ENCODE measurements around the gene ZFHX3. TPM values are rescaled to one million over a fixed set of nuclear protein-coding genes. Genes with fewer than 3 reads are reported as not detected.

Gene ZFHX3
- polyA plus RNA-seq, 1 experiment = 2.2 TPM

DNA sequence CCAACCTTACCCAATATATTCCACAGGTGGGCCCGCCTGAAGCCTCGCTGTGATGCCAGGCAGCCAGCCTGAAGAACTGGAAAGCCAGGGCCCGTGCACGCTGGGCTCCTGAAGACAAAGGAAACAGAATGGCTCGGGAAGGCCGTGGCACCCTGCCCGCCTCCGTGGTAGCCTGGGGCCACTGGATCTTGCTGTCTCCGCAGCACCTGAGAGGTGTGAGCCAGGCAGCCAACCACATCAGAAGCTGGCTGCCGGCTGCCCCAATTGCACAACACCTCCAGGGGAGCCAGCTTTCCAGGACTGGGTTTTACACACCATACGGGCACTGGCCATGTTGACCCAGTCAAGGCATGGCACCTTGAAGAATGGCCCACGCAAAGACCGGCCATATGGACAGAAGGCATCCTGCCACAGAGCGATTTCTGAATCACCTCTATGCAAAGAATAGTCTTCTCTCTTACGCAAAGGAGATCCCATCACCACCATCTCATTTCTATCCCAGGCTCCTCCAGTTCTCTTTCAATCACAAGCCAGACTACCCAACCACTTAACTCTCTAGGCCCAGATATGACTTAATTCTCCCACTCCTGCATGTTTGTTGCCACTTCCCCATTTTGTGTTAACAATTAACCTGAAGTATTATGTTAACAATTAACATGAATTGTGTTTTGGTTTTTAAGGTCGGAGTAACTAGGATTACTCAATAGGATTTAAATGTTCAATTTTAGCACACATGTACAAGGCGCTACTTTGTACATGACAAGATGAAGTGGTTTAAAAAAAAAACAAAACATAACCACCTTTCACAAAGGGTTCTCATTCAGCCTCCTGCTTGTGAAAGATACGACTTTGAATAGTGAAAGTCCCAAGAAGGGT is 32.1 kb downstream of the ZFHX3 start:
- no peak overlapping the region for H3K4me3 ChIP-seq (ENCODE audit: low read depth, low read length)
- no peaks in the 10 kb centered on the region for H3K36me3 ChIP-seq (ENCODE audit: control insufficient read depth, insufficient read depth, low read length)
- POLR2A ChIA-PET = no interaction called here
- no peak for DNase-seq (ENCODE audit: low read depth)
- CTCF ChIA-PET = interaction anchor here (0.5 kb wide), 1 partner anchor 10 kb away, joined by 3 read pairs; no protein-coding TSS in a partner anchor
- TF ChIP-seq, protein P1, sequence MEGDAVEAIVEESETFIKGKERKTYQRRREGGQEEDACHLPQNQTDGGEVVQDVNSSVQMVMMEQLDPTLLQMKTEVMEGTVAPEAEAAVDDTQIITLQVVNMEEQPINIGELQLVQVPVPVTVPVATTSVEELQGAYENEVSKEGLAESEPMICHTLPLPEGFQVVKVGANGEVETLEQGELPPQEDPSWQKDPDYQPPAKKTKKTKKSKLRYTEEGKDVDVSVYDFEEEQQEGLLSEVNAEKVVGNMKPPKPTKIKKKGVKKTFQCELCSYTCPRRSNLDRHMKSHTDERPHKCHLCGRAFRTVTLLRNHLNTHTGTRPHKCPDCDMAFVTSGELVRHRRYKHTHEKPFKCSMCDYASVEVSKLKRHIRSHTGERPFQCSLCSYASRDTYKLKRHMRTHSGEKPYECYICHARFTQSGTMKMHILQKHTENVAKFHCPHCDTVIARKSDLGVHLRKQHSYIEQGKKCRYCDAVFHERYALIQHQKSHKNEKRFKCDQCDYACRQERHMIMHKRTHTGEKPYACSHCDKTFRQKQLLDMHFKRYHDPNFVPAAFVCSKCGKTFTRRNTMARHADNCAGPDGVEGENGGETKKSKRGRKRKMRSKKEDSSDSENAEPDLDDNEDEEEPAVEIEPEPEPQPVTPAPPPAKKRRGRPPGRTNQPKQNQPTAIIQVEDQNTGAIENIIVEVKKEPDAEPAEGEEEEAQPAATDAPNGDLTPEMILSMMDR (IDR thresholded peaks at IDR 0.05; ENCODE audit: insufficient read depth, low read depth, low read length) = no peak
- no peaks in the 10 kb centered on the region for H3K27me3 ChIP-seq (ENCODE audit: control insufficient read depth, insufficient read depth, low read length)

- ChIA-PET CTCF (no interaction called here), POLR2A (no interaction called here)
- TF ChIP-seq, protein P1 (IDR thresholded peaks at IDR 0.05; ENCODE audit: insufficient read depth, low read depth, low read length) = no peak
These were observed 33.2 kb downstream of the ZFHX3 start for GRCh38 chr16:73014768-73015167.

DNA sequence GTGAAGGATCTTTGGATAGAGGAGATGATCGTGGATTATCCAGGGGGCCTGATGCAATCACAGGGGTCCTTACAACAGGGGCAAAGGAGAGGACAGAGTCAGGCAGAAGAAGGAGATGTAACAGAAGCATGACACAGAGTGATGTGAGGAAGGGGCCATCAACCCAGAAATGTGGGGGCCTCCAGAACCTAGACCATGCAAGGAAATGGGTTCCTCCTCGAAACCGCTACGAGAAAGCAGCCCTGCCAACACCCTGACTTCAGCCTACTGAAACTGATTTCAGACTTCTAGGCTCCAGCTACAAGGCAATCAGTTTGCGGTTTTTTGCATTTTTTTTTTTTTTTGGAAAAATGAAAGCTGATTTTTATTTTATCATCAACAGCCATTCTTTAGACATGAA is 34.0 kb downstream of the ZFHX3 start:
- TF ChIP-seq, protein P1 (IDR thresholded peaks at IDR 0.05; ENCODE audit: insufficient read depth, low read depth, low read length) = no peak
- no peaks in the 10 kb centered on the region for H3K27me3 ChIP-seq (ENCODE audit: control insufficient read depth, insufficient read depth, low read length)
- H3K36me3 ChIP-seq (ENCODE audit: control insufficient read depth, insufficient read depth, low read length) = no peaks in the 10 kb centered on the region
- no peak for DNase-seq (ENCODE audit: low read depth)
- ChIA-PET CTCF (no interaction called here), POLR2A (no interaction called here)
- H3K4me3 ChIP-seq (ENCODE audit: low read depth, low read length) = no peak overlapping the region

More at GRCh38 chr16:73014768-73015167, 33.2 kb downstream of the ZFHX3 start:
- Histone ChIP-seq H3K27me3 (ENCODE audit: control insufficient read depth, insufficient read depth, low read length) (no peaks in the 10 kb centered on the region), H3K4me3 (ENCODE audit: low read depth, low read length) (no peak overlapping the region), H3K36me3 (ENCODE audit: control insufficient read depth, insufficient read depth, low read length) (no peaks in the 10 kb centered on the region)
- DNase-seq (ENCODE audit: low read depth) = no peak

GRCh38 chr16:73012341-73012740 is 35.6 kb downstream of the ZFHX3 start:
- ChIA-PET POLR2A (no interaction called here), CTCF (interaction anchor here (0.7 to 1.6 kb wide), 3 partner anchors 10 to 35 kb away, joined by 3 to 8 read pairs (median 4); no protein-coding TSS in a partner anchor)
- H3K27me3 ChIP-seq (ENCODE audit: control insufficient read depth, insufficient read depth, low read length) = no peaks in the 10 kb centered on the region
- DNase-seq (ENCODE audit: low read depth) = no peak
- H3K36me3 ChIP-seq (ENCODE audit: control insufficient read depth, insufficient read depth, low read length) = no peaks in the 10 kb centered on the region
- H3K4me3 ChIP-seq (ENCODE audit: low read depth, low read length) = no peak overlapping the region
- TF ChIP-seq, protein P1 (IDR thresholded peaks at IDR 0.05; ENCODE audit: insufficient read depth, low read depth, low read length) = no peak

DNA sequence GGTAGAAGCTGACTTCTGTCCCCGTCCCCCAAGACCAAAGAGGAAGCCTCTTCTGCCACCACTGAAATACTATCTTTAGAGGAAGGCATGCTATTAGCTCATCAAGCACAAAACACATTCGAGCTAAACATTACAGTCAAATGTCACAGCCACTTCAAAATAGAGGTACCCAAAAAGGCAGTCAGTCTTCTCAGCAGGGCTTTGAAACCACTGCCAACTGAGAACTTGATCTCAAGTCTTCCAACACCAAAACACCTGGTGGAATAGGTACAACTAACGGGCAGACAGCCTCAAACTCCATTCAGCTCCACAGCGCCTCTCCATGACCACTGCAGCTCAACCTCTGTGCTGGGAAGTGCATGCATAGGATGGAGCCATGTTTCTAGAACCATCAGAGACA is 36.0 kb downstream of the ZFHX3 start:
- Histone ChIP-seq H3K36me3 (ENCODE audit: control insufficient read depth, insufficient read depth, low read length) (no peaks in the 10 kb centered on the region), H3K27me3 (ENCODE audit: control insufficient read depth, insufficient read depth, low read length) (no peaks in the 10 kb centered on the region), H3K4me3 (ENCODE audit: low read depth, low read length) (no peak overlapping the region)
- POLR2A ChIA-PET = no interaction called here
- no peak for DNase-seq (ENCODE audit: low read depth)
- CTCF ChIA-PET = interaction anchor here (0.7 to 1.6 kb wide), 3 partner anchors 9 to 35 kb away, joined by 3 to 8 read pairs (median 4); no protein-coding TSS in a partner anchor
- TF ChIP-seq, protein P1 (IDR thresholded peaks at IDR 0.05; ENCODE audit: insufficient read depth, low read depth, low read length) = no peak
